ENCODE data around the gene CCDC141. TPM values are rescaled to one million over a fixed set of nuclear protein-coding genes. Genes with fewer than 3 reads are reported as not detected.

Gene CCDC141
- total RNA-seq, 1 donor from 2014 or later = not detected

GRCh38 chr2:178806543-178806942, 243.4 kb downstream of the CCDC141 start:
- Histone ChIP-seq H3K4me3 (ENCODE audit: low read depth, low read length) (no peak overlapping the region), H3K36me3 (ENCODE audit: control insufficient read depth, insufficient read depth, low read length) (no peaks in the 10 kb centered on the region), H3K27me3 (ENCODE audit: control insufficient read depth, insufficient read depth, low read length) (no peaks in the 10 kb centered on the region)
- TF ChIP-seq CTCF (IDR thresholded peaks at IDR 0.05; ENCODE audit: insufficient read depth, low read length, poor library complexity, severe bottlenecking) = no peak
- no peak for DNase-seq (ENCODE audit: low read depth)

- DNase-seq (ENCODE audit: low read depth) = no peak
- no peaks in the 10 kb centered on the region for H3K27me3 ChIP-seq (ENCODE audit: control insufficient read depth, insufficient read depth, low read length)
- H3K36me3 ChIP-seq (ENCODE audit: control insufficient read depth, insufficient read depth, low read length) = no peaks in the 10 kb centered on the region
- H3K4me3 ChIP-seq (ENCODE audit: low read depth, low read length) = no peak overlapping the region
- no peak for TF ChIP-seq CTCF (IDR thresholded peaks at IDR 0.05; ENCODE audit: insufficient read depth, low read length, poor library complexity, severe bottlenecking)
Observed at GRCh38 chr2:178805457-178805856, 244.5 kb downstream of the CCDC141 start.

GRCh38 chr2:178804791-178805190, 245.1 kb downstream of the CCDC141 start:
- Histone ChIP-seq H3K27me3 (ENCODE audit: control insufficient read depth, insufficient read depth, low read length) (no peaks in the 10 kb centered on the region), H3K4me3 (ENCODE audit: low read depth, low read length) (no peak overlapping the region), H3K36me3 (ENCODE audit: control insufficient read depth, insufficient read depth, low read length) (no peaks in the 10 kb centered on the region)
- TF ChIP-seq CTCF (IDR thresholded peaks at IDR 0.05; ENCODE audit: insufficient read depth, low read length, poor library complexity, severe bottlenecking) = peak; percentile 41
- DNase-seq (ENCODE audit: low read depth) = no peak

GRCh38 chr2:178800510-178800909, 249.4 kb downstream of the CCDC141 start:
- no peak for TF ChIP-seq CTCF (IDR thresholded peaks at IDR 0.05; ENCODE audit: insufficient read depth, low read length, poor library complexity, severe bottlenecking)
- Histone ChIP-seq H3K4me3 (ENCODE audit: low read depth, low read length) (no peak overlapping the region), H3K36me3 (ENCODE audit: control insufficient read depth, insufficient read depth, low read length) (no peaks in the 10 kb centered on the region), H3K27me3 (ENCODE audit: control insufficient read depth, insufficient read depth, low read length) (no peaks in the 10 kb centered on the region)
- DNase-seq (ENCODE audit: low read depth) = no peak

GRCh38 chr2:178799305-178799704, 250.6 kb downstream of the CCDC141 start:
- no peaks in the 10 kb centered on the region for H3K27me3 ChIP-seq (ENCODE audit: control insufficient read depth, insufficient read depth, low read length)
- no peak overlapping the region for H3K4me3 ChIP-seq (ENCODE audit: low read depth, low read length)
- no peak for DNase-seq (ENCODE audit: low read depth)
- H3K36me3 ChIP-seq (ENCODE audit: control insufficient read depth, insufficient read depth, low read length) = no peaks in the 10 kb centered on the region
- no peak for TF ChIP-seq CTCF (IDR thresholded peaks at IDR 0.05; ENCODE audit: insufficient read depth, low read length, poor library complexity, severe bottlenecking)

GRCh38 chr2:178796079-178796677, 253.8 kb downstream of the CCDC141 start:
- no peak overlapping the region for H3K4me3 ChIP-seq (ENCODE audit: low read depth, low read length)
- H3K27me3 ChIP-seq (ENCODE audit: control insufficient read depth, insufficient read depth, low read length) = no peaks in the 10 kb centered on the region
- peak; percentile 33 for TF ChIP-seq CTCF (IDR thresholded peaks at IDR 0.05; ENCODE audit: insufficient read depth, low read length, poor library complexity, severe bottlenecking)
- no peak for DNase-seq (ENCODE audit: low read depth)
- no peaks in the 10 kb centered on the region for H3K36me3 ChIP-seq (ENCODE audit: control insufficient read depth, insufficient read depth, low read length)

Measured in kidney epithelial cell (primary cell).